Smooth muscle cell (in vitro differentiated cells): Measurements from ENCODE around the gene RFLNA. TPM values are rescaled to one million over a fixed set of nuclear protein-coding genes. Genes with fewer than 3 reads are reported as not detected.

Source experiments
- DNase-seq: peaks from one replicate; lab custom pipeline; 2025; ENCODE audit not compliant: unreplicated experiment; lab: John Stamatoyannopoulos, UW
- H2AFZ ChIP-seq: fragments of 200-600 bp; sonication (generic); 2 replicates; pipeline ENCODE4 v1.6.0; 2016; ENCODE audit warnings: antibody characterized with exemption, low read depth, mild to moderate bottlenecking
- H3F3A ChIP-seq: fragments of 200-600 bp; sonication (generic); 2 replicates; pipeline ENCODE4 v1.6.0; 2017; ENCODE audit warnings: antibody characterized with exemption, low read depth
- H3K27ac ChIP-seq: fragments of 200-600 bp; sonication (generic); 2 replicates; pipeline ENCODE4 v1.5.1; 2016; ENCODE audit warnings: low read depth, mild to moderate bottlenecking
- H3K27me3 ChIP-seq: fragments of 200-600 bp; sonication (generic); 2 replicates; pipeline ENCODE4 v1.6.1; 2016; ENCODE audit warnings: low read depth, mild to moderate bottlenecking
- H3K36me3 ChIP-seq: fragments of 200-600 bp; sonication (generic); 2 replicates; pipeline ENCODE4 v1.5.1; 2016; ENCODE audit warnings: low read depth
- H3K4me1 ChIP-seq: fragments of 200-600 bp; sonication (generic); 2 replicates; pipeline ENCODE4 v1.5.1; 2016; ENCODE audit warnings: low read depth
- H3K4me2 ChIP-seq: fragments of 200-600 bp; sonication (generic); 2 replicates; pipeline ENCODE4 v1.6.0; 2016; ENCODE audit warnings: mild to moderate bottlenecking
- H3K4me3 ChIP-seq: fragments of 200-600 bp; sonication (generic); 2 replicates; pipeline ENCODE4 v1.5.1; 2016; ENCODE audit warnings: mild to moderate bottlenecking
- H3K79me2 ChIP-seq: fragments of 200-600 bp; sonication (generic); 2 replicates; pipeline ENCODE4 v1.6.0; 2016; ENCODE audit warnings: low read depth, mild to moderate bottlenecking
- H3K9ac ChIP-seq: fragments of 200-600 bp; sonication (generic); 2 replicates; pipeline ENCODE4 v1.6.0; 2016; ENCODE audit warnings: low read depth
- H3K9me3 ChIP-seq: fragments of 200-600 bp; sonication (generic); replicated peaks from 2 replicates; pipeline ENCODE4 v1.5.1; 2016; ENCODE audit warnings: low read depth
- H4K20me1 ChIP-seq: fragments of 200-600 bp; sonication (generic); 2 replicates; pipeline ENCODE4 v1.6.0; 2016; ENCODE audit warnings: low read depth
- WGBS: methylation state at CpG from one replicate; pipeline ENCODE4 v1.1.7; 2016; ENCODE audit warnings: low lambda C conversion rate; 5-methylcytosine and 5-hydroxymethylcytosine counted together
- polyA plus RNA-seq: library from polyadenylated mRNA; unstranded; fragments of >200 nt; fragmentation: Nextera tagmentation; extraction: Ambion mirVana; gene quantifications from 2 replicates; pipeline ENCODE4 v1.2.1, GENCODE V29; 2016
- total RNA-seq: library from RNA; depleted of rRNA; stranded (reverse); fragments of >200 nt; gene quantifications from 2 replicates; pipeline ENCODE4 v1.2.3, GENCODE V29; 2014
- TF ChIP-seq, protein P1 (sequence below): fragments of 200-600 bp; sonication (generic); IDR thresholded peaks from 2 replicates; pipeline ENCODE4 v1.5.1; 2017; ENCODE audit warnings: borderline replicate concordance, mild to moderate bottlenecking, antibody characterized with exemption; ENCODE audit not compliant: insufficient read depth, poor library complexity, severe bottlenecking

RFLNA gene
- total and polyA plus RNA-seq, 2 experiments from 2014 or later = 30.2 to 51.5 TPM

DNA sequence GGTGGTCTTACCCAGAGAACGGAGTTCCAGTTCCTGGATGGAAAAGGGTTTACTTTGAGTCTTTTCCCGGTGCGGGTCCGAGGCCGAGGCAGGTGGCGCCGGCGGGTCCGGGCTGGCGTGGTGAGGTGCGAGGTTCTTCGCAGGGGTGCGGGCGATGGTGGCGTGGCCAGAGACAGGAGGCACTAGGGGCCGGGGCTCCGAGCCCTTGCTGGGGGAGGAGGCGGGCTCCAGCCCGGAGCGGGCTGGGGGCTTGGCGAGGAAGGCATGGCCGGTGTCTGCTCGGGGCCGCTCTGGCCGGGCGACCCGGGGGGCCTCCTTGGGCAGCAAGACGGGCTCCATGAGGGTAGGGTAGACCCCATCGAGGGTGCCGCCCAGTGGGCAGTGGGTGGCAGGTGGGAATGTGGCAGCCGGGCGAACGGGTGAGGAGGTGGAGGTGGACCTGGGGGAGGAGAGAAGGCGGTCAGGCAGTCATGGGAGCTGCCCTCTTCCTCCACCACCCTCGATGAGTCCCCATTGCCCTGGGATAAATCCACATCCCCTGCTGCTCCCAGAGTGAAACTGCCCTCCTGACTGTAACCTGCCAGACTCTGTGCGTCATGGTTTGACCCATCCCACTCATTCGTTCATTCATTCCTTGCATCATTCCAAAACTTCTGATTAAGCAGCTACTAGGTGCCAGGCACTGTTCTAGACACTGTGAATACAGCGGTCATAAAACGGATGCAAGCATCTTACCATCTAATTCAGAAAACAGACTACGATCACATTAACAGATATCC, 42.0 kb downstream of the RFLNA start:
- H3K4me3 ChIP-seq = no peak overlapping the region
- no peaks in the 10 kb centered on the region for H3K36me3 ChIP-seq
- H2AFZ ChIP-seq = no peak overlapping the region
- TF ChIP-seq, protein P1, sequence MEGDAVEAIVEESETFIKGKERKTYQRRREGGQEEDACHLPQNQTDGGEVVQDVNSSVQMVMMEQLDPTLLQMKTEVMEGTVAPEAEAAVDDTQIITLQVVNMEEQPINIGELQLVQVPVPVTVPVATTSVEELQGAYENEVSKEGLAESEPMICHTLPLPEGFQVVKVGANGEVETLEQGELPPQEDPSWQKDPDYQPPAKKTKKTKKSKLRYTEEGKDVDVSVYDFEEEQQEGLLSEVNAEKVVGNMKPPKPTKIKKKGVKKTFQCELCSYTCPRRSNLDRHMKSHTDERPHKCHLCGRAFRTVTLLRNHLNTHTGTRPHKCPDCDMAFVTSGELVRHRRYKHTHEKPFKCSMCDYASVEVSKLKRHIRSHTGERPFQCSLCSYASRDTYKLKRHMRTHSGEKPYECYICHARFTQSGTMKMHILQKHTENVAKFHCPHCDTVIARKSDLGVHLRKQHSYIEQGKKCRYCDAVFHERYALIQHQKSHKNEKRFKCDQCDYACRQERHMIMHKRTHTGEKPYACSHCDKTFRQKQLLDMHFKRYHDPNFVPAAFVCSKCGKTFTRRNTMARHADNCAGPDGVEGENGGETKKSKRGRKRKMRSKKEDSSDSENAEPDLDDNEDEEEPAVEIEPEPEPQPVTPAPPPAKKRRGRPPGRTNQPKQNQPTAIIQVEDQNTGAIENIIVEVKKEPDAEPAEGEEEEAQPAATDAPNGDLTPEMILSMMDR = no peak
- no peaks in the 10 kb centered on the region for H3K4me1 ChIP-seq
- H3K27me3 ChIP-seq = no peaks in the 10 kb centered on the region
- no peak overlapping the region for H3K27ac ChIP-seq
- H3K4me2 ChIP-seq = no peak overlapping the region
- H3K9ac ChIP-seq = no peak overlapping the region
- no peaks in the 10 kb centered on the region for H3K9me3 ChIP-seq
- H3F3A ChIP-seq = no peaks in the 10 kb centered on the region
- peaks cover 49% of the 10 kb centered on the region for H4K20me1 ChIP-seq
- WGBS = 95% methylated on average over 22 of the region's 40 CpGs
- DNase-seq = no peak
- no peaks in the 10 kb centered on the region for H3K79me2 ChIP-seq

DNA sequence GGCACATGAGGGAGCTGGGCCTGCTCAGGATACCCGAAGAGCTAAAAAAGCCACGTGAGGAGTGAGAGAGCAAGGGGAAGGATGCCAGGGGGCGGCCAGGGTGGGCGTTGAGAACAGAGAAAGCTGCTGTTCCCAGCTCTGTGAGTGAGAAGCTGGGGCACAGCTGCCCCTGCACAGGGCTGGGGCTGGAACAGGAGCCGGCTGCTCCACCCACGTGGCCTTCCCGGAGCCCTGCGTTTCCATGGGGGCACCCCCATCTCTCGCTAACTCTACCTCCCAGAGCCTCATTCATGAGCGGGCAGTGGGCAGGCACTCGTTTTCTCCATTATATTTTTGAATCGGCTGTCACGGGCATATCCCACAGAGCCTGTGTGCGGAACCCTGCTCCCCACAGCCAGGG, 42.7 kb downstream of the RFLNA start:
- Histone ChIP-seq H3K9me3 (no peaks in the 10 kb centered on the region), H3K36me3 (no peaks in the 10 kb centered on the region), H3F3A (no peaks in the 10 kb centered on the region), H3K4me3 (no peak overlapping the region), H3K79me2 (no peaks in the 10 kb centered on the region), H4K20me1 (peaks cover 53% of the 10 kb centered on the region), H3K4me2 (no peak overlapping the region), H3K9ac (no peak overlapping the region), H3K27me3 (no peaks in the 10 kb centered on the region), H3K27ac (no peak overlapping the region), H2AFZ (no peak overlapping the region), H3K4me1 (no peaks in the 10 kb centered on the region)
- TF ChIP-seq, protein P1 = no peak
- no peak for DNase-seq
- WGBS = 93% methylated on average over 13 of the region's 14 CpGs

DNA sequence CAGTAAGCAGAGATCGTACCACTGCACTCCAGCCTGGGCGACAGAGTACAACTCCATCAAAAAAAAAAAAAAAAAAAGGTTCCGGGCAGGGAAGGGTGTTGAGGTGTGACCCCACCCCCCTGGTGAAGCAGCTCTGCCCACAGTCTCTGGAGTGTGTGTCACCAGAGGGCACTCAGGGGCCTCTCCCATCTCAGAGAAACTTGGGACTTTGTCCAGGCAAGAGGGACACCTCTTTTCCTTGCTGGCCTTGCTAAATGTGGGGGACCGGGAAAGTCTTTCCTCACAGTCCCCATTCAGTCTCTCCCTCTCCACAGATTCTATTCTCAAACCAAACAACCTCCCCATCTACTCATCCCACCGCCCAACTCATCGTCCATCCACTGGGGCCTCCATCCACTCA, 43.6 kb downstream of the RFLNA start:
- Histone ChIP-seq H3K9ac (no peak overlapping the region), H3F3A (no peaks in the 10 kb centered on the region), H3K27ac (no peak overlapping the region), H3K27me3 (no peaks in the 10 kb centered on the region), H4K20me1 (peaks cover 57% of the 10 kb centered on the region), H2AFZ (no peak overlapping the region), H3K4me2 (no peak overlapping the region), H3K9me3 (no peaks in the 10 kb centered on the region), H3K79me2 (no peaks in the 10 kb centered on the region), H3K36me3 (no peaks in the 10 kb centered on the region), H3K4me3 (no peak overlapping the region), H3K4me1 (no peaks in the 10 kb centered on the region)
- 94% methylated on average over 4 of the region's 6 CpGs for WGBS
- DNase-seq = no peak
- TF ChIP-seq, protein P1 = no peak

DNA sequence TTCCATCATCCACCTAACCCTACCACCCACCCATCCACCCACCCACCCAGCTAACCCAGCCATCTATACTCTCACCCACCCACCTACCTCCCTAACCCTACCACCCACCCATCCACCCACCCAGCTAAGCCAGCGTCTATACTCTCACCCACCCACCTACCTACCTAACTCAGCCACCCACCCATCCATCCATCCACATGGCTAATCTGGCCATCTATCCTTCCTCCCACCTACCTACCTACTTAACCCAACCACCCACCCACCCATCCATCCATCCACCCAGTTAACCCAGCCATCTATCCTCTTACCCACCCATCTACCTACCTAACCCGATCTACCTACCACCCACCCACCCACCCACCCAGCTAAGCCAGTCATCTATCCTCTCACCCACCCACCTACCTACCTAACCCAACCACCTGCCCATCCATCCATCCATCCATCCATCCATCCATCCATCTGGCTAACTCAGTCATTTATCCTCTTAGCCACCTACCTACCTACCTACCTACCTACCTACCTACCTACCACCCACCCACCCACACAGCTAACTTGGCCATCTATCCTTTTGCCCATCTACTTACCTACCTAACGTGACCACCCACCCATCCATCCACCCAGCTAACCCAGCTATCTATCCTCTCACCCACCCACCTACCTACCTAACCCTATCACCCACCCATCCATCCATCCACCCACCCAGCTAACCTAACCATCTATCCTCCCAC, 44.1 kb downstream of the RFLNA start:
- H3K79me2 ChIP-seq = no peaks in the 10 kb centered on the region
- H3K27ac ChIP-seq = no peak overlapping the region
- H3K36me3 ChIP-seq = no peaks in the 10 kb centered on the region
- no peaks in the 10 kb centered on the region for H3F3A ChIP-seq
- no peak for DNase-seq
- no peak overlapping the region for H3K9ac ChIP-seq
- no peak overlapping the region for H2AFZ ChIP-seq
- H3K4me2 ChIP-seq = no peak overlapping the region
- no peaks in the 10 kb centered on the region for H3K9me3 ChIP-seq
- no peaks in the 10 kb centered on the region for H3K27me3 ChIP-seq
- 100% methylated on average over 2 of the region's 3 CpGs for WGBS
- peaks cover 59% of the 10 kb centered on the region for H4K20me1 ChIP-seq
- TF ChIP-seq, protein P1 = no peak
- H3K4me1 ChIP-seq = no peaks in the 10 kb centered on the region
- H3K4me3 ChIP-seq = no peak overlapping the region
